Measurements from ENCODE around the gene CLEC16A.

The CLEC16A gene

GRCh38 chr16:11139326-11140097 lies 195.1 kb downstream of the CLEC16A start:
- no peak for TF ChIP-seq EZH2 (IDR thresholded peaks at IDR 0.05; ENCODE audit: borderline replicate concordance, low read depth, low read length, severe bottlenecking)
- TF ChIP-seq CTCF (IDR thresholded peaks at IDR 0.05; ENCODE audit: borderline replicate concordance, extremely low read depth, low read length, poor library complexity, severe bottlenecking), result no peak
- peaks cover 22% of the 10 kb centered on the region for H3K36me3 ChIP-seq (ENCODE audit: insufficient read depth, low read length)
- H3K79me2 ChIP-seq (ENCODE audit: insufficient read depth, low read length), result no peaks in the 10 kb centered on the region
- no peak overlapping the region for H3K4me3 ChIP-seq (ENCODE audit: low read depth in 1 of 2, low read length in 2 of 2)
- no peaks in the 10 kb centered on the region for H4K20me1 ChIP-seq (ENCODE audit: insufficient read depth, low read length)
- H3K27ac ChIP-seq (ENCODE audit: low read length), result peak overlapping the region; percentile 78
- DNase-seq, result no peak
- peak; percentile 29; the same call in 2 of the 3 replicates for ATAC-seq (ENCODE audit: insufficient read depth, low read depth)
- H3K9me3 ChIP-seq (ENCODE audit: insufficient read depth, low read length, severe bottlenecking), result no peaks in the 10 kb centered on the region
- H3K4me1 ChIP-seq (ENCODE audit: insufficient read depth, low read length), result peaks cover 47% of the 10 kb centered on the region
- peak overlapping the region; percentile 16 for H3K4me2 ChIP-seq (ENCODE audit: insufficient read depth, low read length)
- H3K27me3 ChIP-seq (ENCODE audit: insufficient read depth, low read length, poor library complexity), result no peaks in the 10 kb centered on the region
- H3K9ac ChIP-seq (ENCODE audit: low read depth, low read length), result peak overlapping the region; percentile 28
- H2AFZ ChIP-seq (ENCODE audit: low read depth, low read length), result no peak overlapping the region

GRCh38 chr16:11140098-11140375 lies 195.7 kb downstream of the CLEC16A start:
- Histone ChIP-seq H4K20me1 (ENCODE audit: insufficient read depth, low read length) (no peaks in the 10 kb centered on the region), H3K36me3 (ENCODE audit: insufficient read depth, low read length) (peaks cover 18% of the 10 kb centered on the region), H3K4me3 (ENCODE audit: low read depth in 1 of 2, low read length in 2 of 2) (no peak overlapping the region), H3K79me2 (ENCODE audit: insufficient read depth, low read length) (no peaks in the 10 kb centered on the region), H2AFZ (ENCODE audit: low read depth, low read length) (no peak overlapping the region), H3K9ac (ENCODE audit: low read depth, low read length) (no peak overlapping the region), H3K4me1 (ENCODE audit: insufficient read depth, low read length) (peaks cover 47% of the 10 kb centered on the region), H3K27ac (ENCODE audit: low read length) (peak overlapping the region; percentile 78), H3K4me2 (ENCODE audit: insufficient read depth, low read length) (peak overlapping the region; percentile 16; the same call in 1 of the 2 replicates), H3K27me3 (ENCODE audit: insufficient read depth, low read length, poor library complexity) (no peaks in the 10 kb centered on the region), H3K9me3 (ENCODE audit: insufficient read depth, low read length, severe bottlenecking) (no peaks in the 10 kb centered on the region)
- ATAC-seq (ENCODE audit: insufficient read depth, low read depth) (peak; percentile 88), DNase-seq (peak; percentile 82)
- TF ChIP-seq EZH2 (IDR thresholded peaks at IDR 0.05; ENCODE audit: borderline replicate concordance, low read depth, low read length, severe bottlenecking) (no peak), CTCF (IDR thresholded peaks at IDR 0.05; ENCODE audit: borderline replicate concordance, extremely low read depth, low read length, poor library complexity, severe bottlenecking) (no peak)

GRCh38 chr16:11140466-11140865 lies 196.1 kb downstream of the CLEC16A start:
- H3K9ac ChIP-seq (ENCODE audit: low read depth, low read length), result no peak overlapping the region
- H3K36me3 ChIP-seq (ENCODE audit: insufficient read depth, low read length), result peaks cover 15% of the 10 kb centered on the region
- H3K27ac ChIP-seq (ENCODE audit: low read length), result peak overlapping the region; percentile 78
- H3K4me1 ChIP-seq (ENCODE audit: insufficient read depth, low read length), result peaks cover 46% of the 10 kb centered on the region
- H3K4me3 ChIP-seq (ENCODE audit: low read depth in 1 of 2, low read length in 2 of 2), result no peak overlapping the region
- no peak overlapping the region for H2AFZ ChIP-seq (ENCODE audit: low read depth, low read length)
- H3K27me3 ChIP-seq (ENCODE audit: insufficient read depth, low read length, poor library complexity), result no peaks in the 10 kb centered on the region
- TF ChIP-seq CTCF (IDR thresholded peaks at IDR 0.05; ENCODE audit: borderline replicate concordance, extremely low read depth, low read length, poor library complexity, severe bottlenecking), result no peak
- no peak for TF ChIP-seq EZH2 (IDR thresholded peaks at IDR 0.05; ENCODE audit: borderline replicate concordance, low read depth, low read length, severe bottlenecking)
- H3K4me2 ChIP-seq (ENCODE audit: insufficient read depth, low read length), result peak overlapping the region; percentile 16; the same call in 1 of the 2 replicates
- H3K79me2 ChIP-seq (ENCODE audit: insufficient read depth, low read length), result no peaks in the 10 kb centered on the region
- ATAC-seq (ENCODE audit: insufficient read depth, low read depth) (no peak), DNase-seq (no peak)
- no peaks in the 10 kb centered on the region for H4K20me1 ChIP-seq (ENCODE audit: insufficient read depth, low read length)
- no peaks in the 10 kb centered on the region for H3K9me3 ChIP-seq (ENCODE audit: insufficient read depth, low read length, severe bottlenecking)
